ENCODE data around the gene CC2D1A. TPM values are rescaled to one million over a fixed set of nuclear protein-coding genes. Genes with fewer than 3 reads are reported as not detected.

The CC2D1A gene
- total RNA-seq, 4 donors from 2014 or later: 28.0 to 56.9 (median 36.0) TPM

DNA sequence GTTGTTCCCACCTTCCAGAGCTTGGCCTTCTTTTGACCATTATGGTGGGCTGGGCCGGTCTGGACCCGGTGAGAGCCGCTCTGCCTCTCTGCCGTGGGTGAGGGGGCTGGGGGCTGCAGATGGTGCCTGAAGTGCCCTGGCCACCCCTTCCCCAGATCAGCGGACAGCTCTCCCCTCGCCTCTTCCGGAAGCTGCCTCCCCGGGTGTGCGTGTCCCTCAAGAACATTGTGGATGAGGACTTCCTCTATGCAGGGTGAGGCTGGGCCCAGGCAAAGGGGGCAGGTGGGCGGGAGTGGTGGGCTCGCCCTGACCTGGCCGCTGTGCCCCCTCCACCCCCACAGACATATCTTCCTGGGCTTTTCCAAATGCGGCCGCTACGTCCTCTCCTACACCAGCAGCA is 48.2 kb downstream of the CC2D1A start:
- H3K4me1 ChIP-seq: peaks cover 10 to 24% (median 13%) of the 10 kb centered on the region in 3 donors
- peaks cover 17 to 52% (median 30%) of the 10 kb centered on the region in 3 donors for H3K36me3 ChIP-seq
- TF ChIP-seq, protein P1, sequence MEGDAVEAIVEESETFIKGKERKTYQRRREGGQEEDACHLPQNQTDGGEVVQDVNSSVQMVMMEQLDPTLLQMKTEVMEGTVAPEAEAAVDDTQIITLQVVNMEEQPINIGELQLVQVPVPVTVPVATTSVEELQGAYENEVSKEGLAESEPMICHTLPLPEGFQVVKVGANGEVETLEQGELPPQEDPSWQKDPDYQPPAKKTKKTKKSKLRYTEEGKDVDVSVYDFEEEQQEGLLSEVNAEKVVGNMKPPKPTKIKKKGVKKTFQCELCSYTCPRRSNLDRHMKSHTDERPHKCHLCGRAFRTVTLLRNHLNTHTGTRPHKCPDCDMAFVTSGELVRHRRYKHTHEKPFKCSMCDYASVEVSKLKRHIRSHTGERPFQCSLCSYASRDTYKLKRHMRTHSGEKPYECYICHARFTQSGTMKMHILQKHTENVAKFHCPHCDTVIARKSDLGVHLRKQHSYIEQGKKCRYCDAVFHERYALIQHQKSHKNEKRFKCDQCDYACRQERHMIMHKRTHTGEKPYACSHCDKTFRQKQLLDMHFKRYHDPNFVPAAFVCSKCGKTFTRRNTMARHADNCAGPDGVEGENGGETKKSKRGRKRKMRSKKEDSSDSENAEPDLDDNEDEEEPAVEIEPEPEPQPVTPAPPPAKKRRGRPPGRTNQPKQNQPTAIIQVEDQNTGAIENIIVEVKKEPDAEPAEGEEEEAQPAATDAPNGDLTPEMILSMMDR (IDR thresholded peaks at IDR 0.05): no peak
- TF ChIP-seq POLR2A (IDR thresholded peaks at IDR 0.05): no peak
- H3K9me3 ChIP-seq: no peaks in the 10 kb centered on the region
- H3K27me3 ChIP-seq: no peaks in the 10 kb centered on the region
- intact Hi-C loops (cut with DNase I): no loop called here
- H3K27ac ChIP-seq: no peak overlapping the region
- 93 to 96% methylated on average over 9 to 10 of the region's 15 CpGs for WGBS, 2 donors
- H3K4me3 ChIP-seq: no peak overlapping the region
- no peak for DNase-seq

DNA sequence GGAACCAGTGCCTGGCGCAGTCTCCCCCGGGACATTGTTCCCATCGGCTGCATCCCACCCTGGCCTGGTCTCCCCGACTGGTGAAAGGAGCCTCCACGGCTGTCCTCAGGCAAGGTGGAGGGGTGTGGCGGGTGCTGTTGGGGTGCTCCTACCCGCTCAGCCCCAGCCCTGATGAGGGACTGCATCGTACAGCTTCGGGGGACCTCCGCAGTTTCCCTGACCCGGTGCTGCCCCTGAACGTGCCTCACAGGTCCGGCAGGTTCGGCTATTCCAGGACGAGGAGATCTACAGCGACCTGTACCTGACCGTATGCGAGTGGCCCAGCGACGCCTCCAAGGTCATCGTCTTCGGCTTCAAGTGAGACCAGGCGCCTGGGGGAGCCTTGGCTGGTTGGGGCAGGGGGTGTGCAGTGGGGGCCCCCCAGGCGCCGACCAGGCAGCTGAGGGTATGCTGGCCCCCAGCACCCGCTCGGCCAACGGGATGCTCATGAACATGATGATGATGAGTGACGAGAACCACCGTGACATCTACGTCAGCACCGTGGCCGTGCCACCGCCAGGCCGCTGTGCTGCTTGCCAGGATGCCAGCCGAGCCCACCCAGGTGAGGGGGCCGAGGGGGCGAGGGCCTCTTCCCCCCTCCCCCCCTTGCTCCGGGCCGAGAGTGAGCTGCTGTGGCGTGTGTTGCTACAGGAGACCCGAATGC is 49.8 kb downstream of the CC2D1A start:
- Histone ChIP-seq H3K27me3 (no peaks in the 10 kb centered on the region), H3K27ac (no peak overlapping the region), H3K36me3 (peaks cover 17 to 68% (median 39%) of the 10 kb centered on the region in 3 donors), H3K4me3 (no peak overlapping the region), H3K4me1 (peaks cover 10 to 24% (median 13%) of the 10 kb centered on the region in 3 donors), H3K9me3 (no peaks in the 10 kb centered on the region)
- WGBS, 2 donors: 80 to 93% methylated on average over 1 to 12 of the region's 42 CpGs
- TF ChIP-seq, protein P1 (IDR thresholded peaks at IDR 0.05): no peak
- TF ChIP-seq POLR2A (IDR thresholded peaks at IDR 0.05): no peak
- intact Hi-C loops (cut with DNase I): no loop called here
- DNase-seq: no peak

DNA sequence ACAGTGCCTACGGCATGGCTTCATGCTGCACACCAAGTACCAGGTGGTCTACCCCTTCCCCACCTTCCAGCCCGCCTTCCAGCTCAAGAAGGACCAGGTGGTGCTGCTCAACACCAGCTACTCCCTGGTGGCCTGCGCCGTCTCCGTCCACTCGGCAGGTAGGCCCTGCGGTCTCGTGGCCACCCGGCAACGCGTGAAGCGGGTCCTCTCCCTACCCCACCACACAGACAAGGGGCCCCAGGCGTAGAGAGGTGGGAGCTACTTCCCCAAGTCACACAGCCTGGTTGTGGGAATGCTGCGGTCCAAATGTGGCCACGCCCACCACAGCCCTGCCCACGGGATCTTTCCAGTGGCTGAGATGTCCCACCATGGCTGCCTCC is 50.4 kb downstream of the CC2D1A start:
- intact Hi-C loops (cut with DNase I): no loop called here
- Histone ChIP-seq H3K27me3 (no peaks in the 10 kb centered on the region), H3K9me3 (no peaks in the 10 kb centered on the region), H3K36me3 (peaks cover 17 to 74% (median 39%) of the 10 kb centered on the region in 3 donors), H3K4me3 (no peak overlapping the region), H3K4me1 (peaks cover 10 to 24% (median 13%) of the 10 kb centered on the region in 3 donors), H3K27ac (no peak overlapping the region)
- WGBS, 2 donors: 77 to 82% methylated on average over 2 to 3 of the region's 16 CpGs
- no peak for TF ChIP-seq POLR2A (IDR thresholded peaks at IDR 0.05)
- DNase-seq: no peak

DNA sequence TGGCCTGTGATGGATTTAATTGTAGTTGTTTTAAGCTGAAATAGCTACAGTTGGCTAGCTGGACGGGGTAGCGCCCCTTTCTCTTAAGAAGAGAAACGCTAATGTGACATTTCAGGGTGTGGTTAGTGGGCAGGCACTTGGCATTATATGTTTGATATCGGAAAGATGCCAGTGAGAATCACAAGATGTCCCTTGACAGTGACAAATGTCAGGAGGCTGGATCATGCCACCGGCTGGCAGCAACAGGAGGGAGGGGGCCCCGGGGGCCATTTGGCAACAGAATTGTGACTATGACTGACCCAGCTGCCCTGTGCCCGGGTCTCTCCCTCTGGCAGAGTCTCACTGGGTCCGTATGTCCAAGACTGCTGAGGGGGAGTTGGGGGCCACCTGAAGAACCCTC is 51.0 kb downstream of the CC2D1A start:
- Histone ChIP-seq H3K36me3 (peaks cover 17 to 80% (median 39%) of the 10 kb centered on the region in 3 donors), H3K27ac (no peak overlapping the region), H3K27me3 (no peaks in the 10 kb centered on the region), H3K9me3 (no peaks in the 10 kb centered on the region), H3K4me1 (peaks cover 10 to 22% (median 13%) of the 10 kb centered on the region in 3 donors), H3K4me3 (no peak overlapping the region)
- TF ChIP-seq POLR2A (IDR thresholded peaks at IDR 0.05): no peak
- TF ChIP-seq, protein P1 (IDR thresholded peaks at IDR 0.05): no peak
- intact Hi-C loops (cut with DNase I): no loop called here
- DNase-seq: no peak
- 60 to 83% methylated on average over 1 to 4 of the region's 8 CpGs for WGBS, 2 donors

DNA sequence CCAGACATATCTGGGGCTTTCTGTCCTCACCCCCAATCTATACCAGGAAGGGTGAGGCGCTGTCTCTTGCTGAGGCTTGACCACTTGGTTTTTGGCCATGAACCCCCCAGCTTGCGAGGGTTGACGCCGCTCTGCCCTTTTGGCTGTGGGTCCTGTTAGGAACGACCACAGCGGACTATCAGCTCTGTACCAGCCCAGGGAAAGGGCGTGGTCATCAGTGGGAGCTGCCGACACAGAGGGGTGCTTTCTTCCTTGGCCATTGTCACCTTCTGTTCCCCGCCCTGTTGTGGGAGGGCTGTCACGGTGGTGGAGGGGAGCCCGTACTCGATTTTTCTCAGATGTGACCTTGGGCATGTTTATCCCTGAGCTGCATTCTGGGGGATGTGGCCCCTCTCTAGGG is 52.0 kb downstream of the CC2D1A start:
- intact Hi-C loops (cut with DNase I): no loop called here
- no peak for DNase-seq
- Histone ChIP-seq H3K9me3 (no peaks in the 10 kb centered on the region), H3K4me3 (no peak overlapping the region), H3K4me1 (peaks cover 10 to 28% (median 10%) of the 10 kb centered on the region in 3 donors), H3K27me3 (no peaks in the 10 kb centered on the region), H3K36me3 (peaks cover 17 to 90% (median 44%) of the 10 kb centered on the region in 3 donors), H3K27ac (no peak overlapping the region)
- 65 to 68% methylated on average over 5 to 11 of the region's 12 CpGs for WGBS, 2 donors
- TF ChIP-seq POLR2A (IDR thresholded peaks at IDR 0.05): no peak
- TF ChIP-seq, protein P1 (IDR thresholded peaks at IDR 0.05): no peak
